GM21381 (cell line): ENCODE results near the gene CAST.
"Not testable (repeated sequence)": the region's sequence is repeated elsewhere in the genome, so short reads cannot be mapped to it uniquely, and the experiment has no call there.

Experiments used
- ATAC-seq: cut with Tn5 transposase; IDR thresholded peaks from one replicate; pipeline ENCODE4 v1.9.1; 2021; ENCODE audit warnings: mild to moderate bottlenecking, moderate library complexity; ENCODE audit not compliant: unreplicated experiment

The CAST gene

DNA sequence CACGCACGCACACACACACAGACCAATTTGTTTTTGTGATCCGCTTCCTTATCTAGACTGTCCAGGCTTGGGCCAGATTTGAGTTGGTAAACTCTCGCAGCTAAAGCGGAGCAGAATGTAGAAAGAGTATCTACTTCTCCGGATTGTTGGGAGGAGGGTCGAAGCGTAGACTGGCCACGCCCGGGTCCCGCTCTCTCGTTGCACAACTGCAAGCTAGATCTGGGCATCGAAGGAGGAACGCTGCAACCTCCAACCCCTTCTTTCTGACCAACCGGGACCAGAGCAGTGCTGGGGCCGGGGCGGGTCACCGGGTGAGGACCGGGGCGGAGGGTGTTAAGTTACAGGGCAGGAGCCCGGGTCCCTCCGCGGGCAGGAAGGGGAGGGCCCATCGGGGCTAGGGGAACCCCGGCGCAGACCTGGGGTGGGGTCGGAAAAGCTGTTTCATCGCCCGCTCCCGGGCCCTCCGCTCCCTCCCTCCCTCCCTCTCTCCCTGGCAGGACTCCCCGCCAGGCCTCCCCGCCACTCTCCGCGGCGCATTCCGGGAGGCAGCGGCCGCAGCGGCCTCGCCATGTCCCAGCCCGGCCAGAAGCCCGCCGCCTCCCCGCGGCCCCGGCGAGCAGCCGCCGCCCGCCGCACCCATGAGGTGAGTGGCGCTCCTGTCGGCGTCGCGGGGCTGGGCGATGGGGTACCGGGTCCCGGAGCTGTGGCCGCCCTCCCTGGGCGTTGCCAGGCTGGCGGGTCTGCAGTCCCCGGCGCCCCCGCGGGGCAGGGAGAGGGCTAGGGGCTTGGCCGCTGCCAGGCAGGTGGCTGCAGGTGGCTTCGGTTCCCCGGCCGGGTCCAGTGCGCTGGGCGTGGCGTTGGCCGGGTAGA is at the start of gene CAST:
CAST (plus strand) TSS at position 522 of the 870 bp plus-strand sequence; CDS start at position 569, 47 bp downstream.
- ATAC-seq: peak; percentile 57

DNA sequence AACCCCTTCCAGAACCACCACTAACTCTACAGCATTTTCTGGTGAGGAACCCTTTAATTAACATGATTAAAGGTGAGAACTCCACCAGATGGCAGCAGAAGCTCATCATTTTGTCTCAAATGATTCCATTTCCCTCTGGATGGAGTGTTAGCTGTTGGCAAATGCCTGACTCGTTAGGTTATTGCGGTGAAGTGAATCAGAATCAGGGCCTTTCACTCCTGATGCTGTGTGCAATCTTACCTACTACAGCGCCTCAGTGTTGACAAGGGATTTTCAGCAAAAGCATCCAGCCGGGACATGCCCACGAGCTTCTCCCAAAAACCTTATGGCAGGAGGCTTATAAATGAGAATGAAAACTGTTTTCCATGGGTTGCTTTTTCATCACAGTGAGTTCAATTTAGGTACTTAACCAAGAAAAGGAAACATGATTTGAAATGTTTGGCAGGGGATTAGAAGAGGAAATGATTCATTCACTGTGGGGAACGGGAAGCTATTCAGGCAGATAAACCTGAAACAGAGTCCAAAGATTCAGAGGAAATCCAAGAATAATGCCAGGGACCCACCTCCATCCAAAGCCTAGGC is 48.0 kb upstream of the CAST start:
- ATAC-seq: no peak

DNA sequence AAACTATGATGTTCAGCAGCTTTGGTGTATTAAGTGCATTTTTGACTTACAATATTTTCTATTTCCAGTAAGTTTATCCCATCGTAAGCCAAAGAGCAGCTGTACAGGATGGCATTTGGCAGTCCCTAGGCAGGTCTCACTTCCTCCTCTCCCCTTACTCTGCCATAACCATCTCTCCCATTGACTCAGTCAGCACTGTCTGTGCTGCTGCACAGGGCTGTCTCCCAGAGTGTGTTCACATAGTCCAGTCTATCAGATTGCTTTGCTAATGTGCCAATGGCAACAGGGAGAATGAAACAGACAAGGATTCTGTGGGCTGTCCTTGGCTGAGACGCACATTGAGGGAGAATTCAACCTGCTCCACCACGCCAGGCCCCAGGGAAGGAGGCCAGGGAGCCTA is 47.0 kb upstream of the CAST start:
- no peak for ATAC-seq

DNA sequence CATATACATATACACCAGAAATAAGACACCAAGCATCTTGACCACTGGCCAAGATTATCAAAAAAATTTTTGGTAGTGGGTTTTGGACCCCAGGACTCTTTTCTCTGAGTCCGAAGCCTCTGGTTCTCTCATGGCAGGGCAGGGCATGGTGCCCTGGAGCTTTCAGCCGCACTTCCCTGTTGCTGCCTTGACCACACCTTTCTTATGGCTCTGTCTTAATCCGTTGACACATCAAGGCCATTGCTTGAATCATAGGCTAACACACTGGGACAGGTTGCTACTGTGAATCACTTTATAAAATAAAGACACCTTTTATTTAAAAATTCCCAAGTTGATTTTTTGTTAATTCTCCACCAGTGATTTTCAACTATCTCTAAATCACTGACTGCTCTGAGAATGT is 45.4 kb upstream of the CAST start:
- ATAC-seq: no peak

DNA sequence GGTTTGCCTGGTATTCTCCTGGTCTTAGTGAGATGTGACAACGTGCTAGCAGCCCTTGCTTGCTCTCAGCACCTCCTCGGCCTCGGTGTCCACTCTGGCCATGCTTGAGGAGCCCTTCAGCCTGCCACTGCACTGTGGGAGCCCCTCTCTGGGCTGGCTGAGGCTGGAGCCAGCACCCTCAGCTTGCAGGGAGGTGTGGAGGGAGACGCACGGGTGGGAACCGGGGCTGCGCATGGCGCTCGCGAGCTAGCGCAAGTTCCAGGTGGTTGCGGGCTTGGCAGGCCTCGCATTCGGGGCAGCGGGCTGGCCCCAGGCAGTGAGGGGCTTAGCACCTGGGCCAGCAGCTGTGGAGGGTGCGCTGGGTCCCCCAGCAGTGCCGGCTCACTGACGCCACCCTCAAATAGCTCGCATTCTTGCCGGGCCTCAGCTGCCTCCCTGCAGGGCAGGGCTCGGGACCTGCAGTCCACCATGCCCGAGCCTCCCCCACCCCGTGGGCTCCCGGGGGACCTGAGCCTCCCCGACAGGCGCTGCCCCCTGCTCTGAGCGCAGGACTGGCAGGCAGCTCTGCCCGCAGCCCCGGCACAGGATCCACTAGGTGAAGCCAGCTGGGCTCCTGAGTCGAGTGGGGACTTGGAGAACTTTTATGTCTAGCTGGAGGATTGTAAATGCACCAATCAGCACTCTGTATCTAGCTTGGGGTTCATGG is 43.7 kb upstream of the CAST start:
- not testable (repeated sequence) for ATAC-seq

GRCh38 chr5:96619946-96620345 is 42.2 kb upstream of the CAST start:
- no peak for ATAC-seq

DNA sequence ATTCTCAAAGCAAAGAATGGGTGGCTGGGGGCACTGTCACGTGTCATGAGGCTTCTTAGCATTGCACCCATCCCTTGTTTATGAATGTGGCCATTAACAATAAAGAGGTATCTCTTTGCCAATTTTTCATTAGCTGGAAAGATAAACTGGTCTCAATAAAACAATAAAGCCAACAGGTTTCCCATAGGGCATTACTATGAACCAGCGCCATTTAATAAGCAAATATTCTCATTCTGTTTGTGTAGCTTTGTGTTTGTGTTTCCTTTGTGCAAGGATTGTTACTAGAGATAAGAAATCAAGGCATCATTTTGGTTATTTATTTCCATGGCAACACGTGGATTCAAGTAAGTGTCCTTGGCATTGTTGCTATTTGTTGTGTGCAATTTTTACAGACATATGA is 37.6 kb upstream of the CAST start:
- ATAC-seq: no peak

- no peak for ATAC-seq
These were observed 36.8 kb upstream of the CAST start for GRCh38 chr5:96625365-96625764.

GRCh38 chr5:96626956-96627355 is 35.2 kb upstream of the CAST start:
- ATAC-seq: no peak

GRCh38 chr5:96627792-96628398 is 34.3 kb upstream of the CAST start:
- no peak for ATAC-seq

GRCh38 chr5:96628406-96628805 is 33.8 kb upstream of the CAST start:
- ATAC-seq: no peak

- no peak for ATAC-seq
These were observed 32.4 kb upstream of the CAST start for GRCh38 chr5:96629774-96630173.

GRCh38 chr5:96633820-96634219 is 28.4 kb upstream of the CAST start:
- no peak for ATAC-seq

DNA sequence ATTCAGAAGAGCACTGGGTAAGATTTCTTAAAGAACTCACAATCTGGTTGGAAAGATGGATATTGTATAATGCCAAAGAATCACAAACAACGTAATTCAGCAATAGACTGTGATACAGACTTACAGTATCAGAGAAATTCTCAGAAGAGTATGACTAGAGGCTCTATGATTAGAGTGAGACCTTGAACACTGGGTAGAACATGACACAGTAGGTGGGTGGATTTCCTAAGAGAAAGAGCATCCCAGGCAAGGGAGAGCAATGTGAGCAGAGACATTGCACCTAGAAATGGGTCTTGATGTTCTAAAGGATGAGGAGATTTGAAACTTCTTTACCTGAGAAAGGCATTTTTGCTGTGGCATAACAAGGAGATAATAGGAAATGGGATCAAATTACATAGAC is 27.3 kb upstream of the CAST start:
- no peak for ATAC-seq

DNA sequence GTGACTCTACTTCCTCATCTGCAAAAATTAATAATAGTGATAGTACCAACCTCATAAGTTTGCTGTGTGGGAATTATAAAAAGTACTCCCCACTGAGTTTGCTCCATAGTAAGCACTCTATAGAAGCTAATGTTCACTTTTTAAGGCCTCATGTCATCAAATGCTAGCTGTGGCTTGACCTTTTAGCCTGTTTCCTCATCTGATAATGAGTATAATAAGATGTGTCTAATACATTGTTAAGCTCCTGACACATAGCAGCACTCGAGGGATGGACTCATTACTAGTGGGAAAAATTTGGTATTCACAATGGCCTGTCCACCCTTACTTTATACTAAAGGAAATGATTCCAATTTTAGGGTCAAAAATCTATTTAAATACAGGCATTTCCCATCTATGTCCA is 26.1 kb upstream of the CAST start:
- ATAC-seq: no peak

- ATAC-seq: no peak
These were observed 25.6 kb upstream of the CAST start for GRCh38 chr5:96636594-96636993.

- ATAC-seq: no peak
These were observed 25.0 kb upstream of the CAST start for GRCh38 chr5:96637196-96637595.

- no peak for ATAC-seq
These were observed 23.6 kb upstream of the CAST start for GRCh38 chr5:96638561-96638960.

DNA sequence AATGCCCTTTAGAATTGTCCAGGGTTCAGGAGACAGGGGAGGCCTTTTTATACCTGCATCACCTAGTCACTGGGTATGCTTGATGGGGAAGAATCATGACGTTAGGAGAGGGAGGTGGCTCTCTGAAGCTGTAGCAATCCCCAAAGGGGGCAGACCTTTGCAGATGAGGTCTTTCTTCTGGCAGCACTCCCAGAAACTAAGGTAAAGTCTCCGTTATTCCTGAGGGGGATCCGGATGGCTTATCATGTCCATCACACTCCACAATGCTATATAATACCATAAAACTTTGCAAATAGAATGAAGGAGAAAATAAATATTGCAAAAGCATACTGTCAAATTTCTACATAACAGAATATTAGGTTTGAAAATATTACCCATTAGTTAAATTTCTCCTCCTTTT is 21.5 kb upstream of the CAST start:
- ATAC-seq: no peak

DNA sequence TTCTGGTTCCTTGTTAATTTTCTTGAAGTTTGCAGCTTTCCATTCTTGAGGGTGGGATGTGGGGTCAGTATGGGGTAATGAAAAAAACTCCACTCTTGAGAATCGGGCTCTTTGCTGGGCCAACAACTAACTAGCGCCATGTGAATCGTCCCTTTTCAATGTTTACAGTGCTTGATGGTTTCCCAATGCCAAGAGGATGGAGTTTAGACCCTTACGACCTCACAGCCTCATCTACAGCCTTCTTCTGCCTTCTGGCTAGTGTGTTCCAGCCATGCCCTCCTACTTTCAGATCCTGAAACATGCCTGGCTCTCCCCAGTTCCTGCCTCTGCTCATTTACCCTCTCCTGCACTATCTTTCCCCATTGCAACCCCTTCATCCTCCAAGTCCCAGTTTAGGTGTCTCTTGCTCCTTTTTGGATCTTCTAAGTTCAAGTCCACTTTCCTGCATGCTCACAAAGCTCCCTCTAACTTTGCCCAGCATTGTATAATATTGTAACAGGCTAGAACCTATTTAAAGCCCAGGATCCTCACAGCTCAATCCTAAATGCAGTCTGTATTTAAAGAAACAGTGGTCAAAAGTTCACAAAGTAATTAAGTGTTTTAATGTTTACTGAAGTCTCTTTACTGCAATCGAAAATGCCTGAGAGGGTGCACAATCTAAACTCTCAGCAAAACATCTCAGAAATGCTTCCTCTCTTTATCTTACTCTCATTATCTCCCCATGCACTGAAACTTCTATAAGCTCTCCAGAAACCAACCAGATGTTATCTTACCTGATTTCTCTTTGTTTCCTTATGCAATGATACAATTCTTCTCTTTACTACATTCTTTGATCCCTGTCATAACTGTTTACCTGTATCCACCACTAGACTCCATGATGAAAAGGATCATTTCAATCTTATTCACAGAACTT is 20.6 kb upstream of the CAST start:
- no peak for ATAC-seq

DNA sequence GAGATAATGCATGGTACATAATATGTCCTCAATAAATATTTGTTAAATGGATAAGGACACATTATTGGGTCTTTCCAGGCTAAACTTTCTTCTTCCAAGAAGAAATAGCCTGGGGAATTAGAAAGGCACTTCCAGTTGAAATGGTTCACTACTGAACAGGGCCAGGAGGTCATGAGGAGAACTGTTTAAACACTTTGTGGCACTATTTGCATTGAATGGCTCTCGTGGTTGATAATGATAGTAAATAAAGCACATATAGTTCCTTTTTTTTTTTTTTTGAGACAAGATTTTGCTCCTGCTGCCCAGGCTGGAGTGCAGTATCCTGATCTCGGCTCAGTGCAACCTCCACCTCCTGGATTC is 19.9 kb upstream of the CAST start:
- no peak for ATAC-seq
